H1 (cell line): ENCODE data around the gene MYH2. TPM values are rescaled to one million over a fixed set of nuclear protein-coding genes. Genes with fewer than 3 reads are reported as not detected.

Experiments used
- CTCF ChIA-PET: fragments of 300-600 bp; sonication (Branson Sonifier 250); formaldehyde crosslinking; loops from one replicate; lab custom pipeline; 2021; ENCODE audit not compliant: partially characterized antibody; lab: Charles Lee
- POLR2A ChIA-PET: fragments of 300-600 bp; sonication (Branson Sonifier 250); formaldehyde crosslinking; loops from one replicate; lab custom pipeline; 2021; ENCODE audit warnings: inconsistent platforms; ENCODE audit not compliant: partially characterized antibody; lab: Charles Lee
- DNase-seq, 2 experiments: peaks; one replicate each; pipeline versions ENCODE4 v3.0.0 to v3.0.0-alpha.2; 2010 to 2022; ENCODE audit warnings: low spot score in 2 of 2, low read depth in 1 of 2, mixed read lengths in 1 of 2
- FAIRE-seq: peaks from 2 replicates; lab custom pipeline; 2011; peaks lifted over from hg19 to GRCh38; lab: Jason Lieb, UNC
- H2AFZ ChIP-seq: 2 replicates; pipeline ENCODE4 v1.8.1; 2012; ENCODE audit warnings: low read length, inconsistent platforms
- H2AK5ac ChIP-seq: 2 replicates; pipeline ENCODE4 v1.6.1; 2013; ENCODE audit warnings: low read depth, low read length
- H2BK120ac ChIP-seq: replicated peaks from 2 replicates; pipeline ENCODE3; 2013; ENCODE audit warnings: low read depth, low read length, inconsistent platforms
- H2BK12ac ChIP-seq: 2 replicates; pipeline ENCODE4 v1.6.1; 2013; ENCODE audit warnings: low read depth, low read length
- H2BK15ac ChIP-seq: 2 replicates; pipeline ENCODE4 v1.6.1; 2013; ENCODE audit warnings: low read length
- H2BK20ac ChIP-seq: 2 replicates; pipeline ENCODE4 v1.6.1; 2013; ENCODE audit warnings: low read length
- H2BK5ac ChIP-seq: 2 replicates; pipeline ENCODE4 v1.6.1; 2013; ENCODE audit warnings: low read depth, low read length
- H3K14ac ChIP-seq: 2 replicates; pipeline ENCODE4 v1.6.1; 2013; ENCODE audit warnings: inconsistent platforms; ENCODE audit not compliant: insufficient read length
- H3K18ac ChIP-seq: 2 replicates; pipeline ENCODE4 v1.6.1; 2013; ENCODE audit warnings: low read length; ENCODE audit errors: extremely low read depth
- H3K23ac ChIP-seq: 2 replicates; pipeline ENCODE4 v1.6.1; 2013; ENCODE audit warnings: inconsistent platforms; ENCODE audit not compliant: insufficient read length
- H3K23me2 ChIP-seq: 2 replicates; pipeline ENCODE4 v1.6.1; 2013; ENCODE audit warnings: low read depth, low read length
- H3K27ac ChIP-seq: 2 replicates; pipeline ENCODE4 v1.6.1; 2011; ENCODE audit warnings: low read depth, low read length, inconsistent platforms
- H3K27me3 ChIP-seq, 4 experiments: replicated peaks in 1 of 4; 1 replicate in 1 of 4; 2 replicates in 3 of 4; pipeline versions ENCODE4 v1.6.1 to v1.8.1; 2011 to 2013; ENCODE audit warnings: low read length in 3 of 4, mild to moderate bottlenecking in 3 of 4, inconsistent platforms in 2 of 4, mixed read lengths in 2 of 4, moderate library complexity in 1 of 4; ENCODE audit not compliant: control insufficient read depth in 3 of 4, insufficient read depth in 3 of 4; ENCODE audit errors: extremely low read depth in 1 of 4
- H3K36me3 ChIP-seq, 4 experiments: 2 replicates each; pipeline versions ENCODE4 v1.6.1 to v1.8.1; 2011 to 2013; ENCODE audit warnings: mild to moderate bottlenecking in 4 of 4, low read length in 3 of 4, moderate library complexity in 2 of 4, control low read depth in 1 of 4, inconsistent platforms in 1 of 4; ENCODE audit not compliant: insufficient read depth in 4 of 4, control insufficient read depth in 2 of 4
- H3K4ac ChIP-seq: replicated peaks from 2 replicates; pipeline ENCODE3; 2013; ENCODE audit warnings: low read length, low read depth, mixed read lengths, inconsistent platforms; ENCODE audit not compliant: insufficient read length
- H3K4me1 ChIP-seq, 4 experiments: replicated peaks in 1 of 4; 1 replicate in 1 of 4; 2 replicates in 3 of 4; pipeline versions ENCODE4 v1.6.1 to v1.8.1; 2011 to 2013; ENCODE audit warnings: low read length in 3 of 4, inconsistent platforms in 2 of 4, mixed read lengths in 1 of 4; ENCODE audit not compliant: insufficient read depth in 4 of 4, control insufficient read depth in 3 of 4
- H3K4me2 ChIP-seq, 2 experiments: 2 replicates each; pipeline versions ENCODE4 v1.6.1 to v1.8.1; 2011 to 2013; ENCODE audit warnings: low read depth in 2 of 2, low read length in 2 of 2, control low read depth in 1 of 2, inconsistent platforms in 1 of 2, mild to moderate bottlenecking in 1 of 2; ENCODE audit not compliant: insufficient read depth in 1 of 2
- H3K4me3 ChIP-seq, 4 experiments: fragments of 200-600, 300-600 bp in 1 of 4; sonication (generic), shearing (Covaris generic), sonication (Bioruptor Twin) in 1 of 4; 2 replicates each; pipeline versions ENCODE4 v1.5.1 to v1.8.1; 2011 to 2016; ENCODE audit warnings: low read length in 4 of 4, low read depth in 3 of 4, control low read depth in 2 of 4, inconsistent platforms in 2 of 4, mild to moderate bottlenecking in 2 of 4, mixed read lengths in 1 of 4, moderate library complexity in 1 of 4; ENCODE audit not compliant: insufficient read depth in 2 of 4; ENCODE audit errors: extremely low read depth in 1 of 4
- H3K56ac ChIP-seq: replicated peaks from 2 replicates; pipeline ENCODE3; 2013; ENCODE audit warnings: low read depth, mild to moderate bottlenecking, mixed read lengths, low read length, inconsistent platforms; ENCODE audit not compliant: insufficient read length
- H3K79me1 ChIP-seq: 2 replicates; pipeline ENCODE4 v1.6.1; 2013; ENCODE audit warnings: low read depth, low read length, control low read depth
- H3K79me2 ChIP-seq, 2 experiments: 2 replicates each; pipeline versions ENCODE4 v1.6.1 to v1.8.1; 2012 to 2013; ENCODE audit warnings: low read length in 2 of 2, mild to moderate bottlenecking in 2 of 2, inconsistent platforms in 1 of 2; ENCODE audit not compliant: insufficient read depth in 2 of 2, control insufficient read depth in 1 of 2
- H3K9ac ChIP-seq, 4 experiments: replicated peaks in 1 of 4; 1 replicate in 1 of 4; 2 replicates in 3 of 4; pipeline versions ENCODE4 v1.6.1 to v1.8.1; 2011 to 2013; ENCODE audit warnings: low read depth in 3 of 4, low read length in 3 of 4, control low read depth in 2 of 4, mild to moderate bottlenecking in 2 of 4, moderate library complexity in 2 of 4, inconsistent platforms in 1 of 4; ENCODE audit errors: extremely low read depth in 1 of 4
- H3K9me3 ChIP-seq, 2 experiments: 2 replicates each; pipeline versions ENCODE4 v1.6.1 to v1.8.1; 2012 to 2013; ENCODE audit warnings: mild to moderate bottlenecking in 2 of 2, moderate library complexity in 2 of 2, control low read depth in 1 of 2, inconsistent platforms in 1 of 2, low read depth in 1 of 2, low read length in 1 of 2, mixed read lengths in 1 of 2; ENCODE audit not compliant: insufficient read depth in 2 of 2
- H4K20me1 ChIP-seq, 2 experiments: replicated peaks in 1 of 2; 2 replicates each; pipeline versions ENCODE3 to v1.8.1; 2011 to 2013; ENCODE audit warnings: inconsistent platforms in 2 of 2, low read length in 2 of 2, mild to moderate bottlenecking in 1 of 2; ENCODE audit not compliant: insufficient read depth in 2 of 2, control insufficient read depth in 1 of 2
- H4K5ac ChIP-seq: 2 replicates; pipeline ENCODE4 v1.6.1; 2013; ENCODE audit warnings: low read length, low read depth, mixed read lengths, inconsistent platforms; ENCODE audit not compliant: insufficient read length
- H4K8ac ChIP-seq: 2 replicates; pipeline ENCODE4 v1.8.0; 2013; ENCODE audit warnings: mild to moderate bottlenecking, moderate library complexity, low read length, inconsistent platforms; ENCODE audit not compliant: insufficient read depth; ENCODE audit errors: extremely low read depth
- H4K91ac ChIP-seq: replicated peaks from 2 replicates; pipeline ENCODE3; 2013; ENCODE audit warnings: low read length, mixed read lengths, inconsistent platforms; ENCODE audit not compliant: insufficient read length
- BCL11A ChIP-seq, 2 experiments: IDR thresholded peaks; one replicate each; pipeline ENCODE4 v1.6.1; 2011; ENCODE audit warnings: low read depth in 2 of 2, low read length in 2 of 2, mild to moderate bottlenecking in 2 of 2
- JUN ChIP-seq: IDR thresholded peaks from 2 replicates; pipeline ENCODE4 v1.6.1; 2011; ENCODE audit warnings: low read depth, mild to moderate bottlenecking, improper control_type of control experiment, low read length
- KDM4A ChIP-seq: IDR thresholded peaks from one replicate; pipeline ENCODE4 v1.7.1; 2012; ENCODE audit warnings: low read depth, mild to moderate bottlenecking, moderate library complexity, low read length, inconsistent platforms; ENCODE audit not compliant: severe bottlenecking
- KDM5A ChIP-seq: fragments of 200-600 bp; IDR thresholded peaks from 2 replicates; pipeline ENCODE4 v1.7.1; 2012; ENCODE audit warnings: mild to moderate bottlenecking, low read length, inconsistent platforms, mixed read lengths
- POU5F1 ChIP-seq: IDR thresholded peaks from 2 replicates; pipeline ENCODE4 v1.6.1; 2011; ENCODE audit warnings: low read depth, mild to moderate bottlenecking, low read length, moderate library complexity
- SAP30 ChIP-seq: fragments of 300-600 bp; sonication (generic); IDR thresholded peaks from 2 replicates; pipeline ENCODE4 v1.7.1; 2012; ENCODE audit warnings: low read length, moderate library complexity, mild to moderate bottlenecking, inconsistent platforms; ENCODE audit not compliant: insufficient read depth, insufficient replicate concordance
- SP1 ChIP-seq: IDR thresholded peaks from 2 replicates; pipeline ENCODE4 v1.6.1; 2011; ENCODE audit warnings: low read depth, low read length
- SUZ12 ChIP-seq: fragments of 200-600 bp; sonication (generic); IDR thresholded peaks from 2 replicates; pipeline ENCODE4 v1.6.1; 2012; ENCODE audit warnings: mild to moderate bottlenecking, inconsistent platforms, low read length, moderate library complexity, mixed read lengths
- TCF12 ChIP-seq: IDR thresholded peaks from 2 replicates; pipeline ENCODE4 v1.6.1; 2011; ENCODE audit warnings: low read depth, mild to moderate bottlenecking, low read length
- USF2 ChIP-seq: IDR thresholded peaks from 2 replicates; pipeline ENCODE4 v1.6.1; 2011; ENCODE audit warnings: low read length, improper control_type of control experiment
- polyA plus RNA-seq, 7 experiments: library from polyadenylated mRNA; depleted of rRNA in 3 of 7; stranded (reverse) in 5 of 7; unstranded in 2 of 7; fragments of >200 nt in 5 of 7; fragments of 200-250 nt in 2 of 7; gene quantifications; 1 replicate in 5 of 7; 2 replicates in 1 of 7; 4 replicates in 1 of 7; pipeline versions ENCODE4 v1.2.1 to v1.2.3, GENCODE V29; 2011 to 2013; ENCODE audit warnings: missing spikeins in 2 of 7, mixed read lengths in 2 of 7
- total RNA-seq: library from RNA; stranded (reverse); fragmentation: NEBNext Ultra II Directional; extraction: Animal tissue kit (Norgen Biotek cat#: 25700); gene quantifications from 2 replicates; pipeline ENCODE4 v1.2.1, GENCODE V29; 2021

Gene MYH2
- total and polyA plus RNA-seq, 2 of the 8 experiments (the other 6 are each of a cell fraction or from before 2014, with no cell fraction given), result 1.0 to 9.0 TPM

GRCh38 chr17:10521949-10522348 is 27.5 kb downstream of the MYH2 start:
- Histone ChIP-seq H3K79me1 (no peaks in the 10 kb centered on the region), H3K79me2 (no peaks in the 10 kb centered on the region)

More at GRCh38 chr17:10521949-10522348, 27.5 kb downstream of the MYH2 start:
- no peaks in the 10 kb centered on the region for H3K9me3 ChIP-seq
- H4K20me1 ChIP-seq, result no peaks in the 10 kb centered on the region
- no peaks in the 10 kb centered on the region for H3K23me2 ChIP-seq
- DNase-seq, result no peak
- FAIRE-seq, result no peak
- H3K14ac ChIP-seq, result no peak overlapping the region
- H3K4me1 ChIP-seq, result no peaks in the 10 kb centered on the region
- no peak overlapping the region for H2AFZ ChIP-seq
- H2BK120ac ChIP-seq, result no peak overlapping the region
- H4K5ac ChIP-seq, result no peak overlapping the region
- H3K27me3 ChIP-seq, result no peaks in the 10 kb centered on the region
- H3K23ac ChIP-seq, result no peak overlapping the region
- no peak overlapping the region for H3K27ac ChIP-seq
- H2BK15ac ChIP-seq, result no peak overlapping the region
- no peak overlapping the region for H2BK20ac ChIP-seq
- H4K8ac ChIP-seq, result no peak overlapping the region
- H3K56ac ChIP-seq, result no peak overlapping the region
- ChIA-PET POLR2A (no interaction called here), CTCF (interaction anchor here (0.6 kb wide), 1 partner anchor 633 kb away, joined by 3 read pairs; no protein-coding TSS in a partner anchor)
- H3K18ac ChIP-seq, result no peak overlapping the region
- H2BK5ac ChIP-seq, result no peak overlapping the region
- no peak overlapping the region for H4K91ac ChIP-seq
- no peak overlapping the region for H3K9ac ChIP-seq
- no peak overlapping the region for H2AK5ac ChIP-seq
- no peak overlapping the region for H3K4me2 ChIP-seq
- no peaks in the 10 kb centered on the region; a peak in 3 of 8 replicates for H3K36me3 ChIP-seq
- H2BK12ac ChIP-seq, result no peak overlapping the region
- no peak overlapping the region for H3K4me3 ChIP-seq
- no peak overlapping the region for H3K4ac ChIP-seq
- TF ChIP-seq USF2, result no peak
- TF ChIP-seq TCF12, result no peak
- no peak for TF ChIP-seq BCL11A (IDR thresholded peaks at IDR 0.05; ENCODE audit: low read depth in 2 of 2, low read length in 2 of 2)
- no peak for TF ChIP-seq SAP30
- TF ChIP-seq SP1, result no peak
- no peak for TF ChIP-seq KDM5A
- TF ChIP-seq POU5F1, result no peak
- TF ChIP-seq JUN, result no peak
- TF ChIP-seq SUZ12, result no peak
- no peak for TF ChIP-seq KDM4A
